Prostate gland (tissue), 2 donors: ENCODE measurements around the gene LCN1. TPM values are rescaled to one million over a fixed set of nuclear protein-coding genes. Genes with fewer than 3 reads are reported as not detected.
"Not testable (repeated sequence)": the region's sequence is repeated elsewhere in the genome, so short reads cannot be mapped to it uniquely, and the experiment has no call there.

Experiments
- DNase-seq: peaks from one replicate; pipeline ENCODE4 v3.0.0-alpha.2; 2019; ENCODE audit warnings: low spot score
- H3K27ac ChIP-seq, 2 donors: fragments of 200-600 bp; sonication (generic); 2 replicates each; pipeline ENCODE4 v1.5.1; 2017 to 2019
- H3K27me3 ChIP-seq: fragments of 200-600 bp; sonication (generic); replicated peaks from 2 replicates; pipeline ENCODE4 v1.5.1; 2019; ENCODE audit not compliant: insufficient read depth
- H3K36me3 ChIP-seq, 2 donors: fragments of 200-600 bp; sonication (generic); 1 replicate in 1 of 2; 2 replicates in 1 of 2; pipeline versions ENCODE4 v1.5.1 to v1.8.1; 2017 to 2019
- H3K4me1 ChIP-seq: fragments of 200-600 bp; sonication (generic); replicated peaks from 2 replicates; pipeline ENCODE4 v1.5.1; 2019
- H3K4me3 ChIP-seq, 2 donors: fragments of 200-600 bp; sonication (generic); 2 replicates each; pipeline ENCODE4 v1.5.1; 2017 to 2019
- H3K9me3 ChIP-seq: fragments of 200-600 bp; sonication (generic); 2 replicates; pipeline ENCODE4 v1.5.1; 2017
- CTCF ChIP-seq, 4 experiments: fragments of 200-600 bp in 2 of 4; fragments of 450-650 bp in 2 of 4; sonication (generic) in 2 of 4; IDR thresholded peaks; 1 replicate in 3 of 4; 2 replicates in 1 of 4; pipeline ENCODE4 v1.5.1; 2016 to 2019; ENCODE audit warnings: antibody characterized with exemption in 4 of 4, mild to moderate bottlenecking in 2 of 4, moderate library complexity in 2 of 4
- POLR2A ChIP-seq: fragments of 450-650 bp; IDR thresholded peaks from one replicate; pipeline ENCODE4 v1.6.1; 2016; ENCODE audit warnings: antibody characterized with exemption, mild to moderate bottlenecking
- POLR2AphosphoS5 ChIP-seq: sonication (generic); formaldehyde crosslinking; IDR thresholded peaks from one replicate; pipeline ENCODE4 v1.6.1; 2017; ENCODE audit warnings: antibody characterized with exemption
- WGBS: methylation state at CpG from one replicate; pipeline ENCODE4 v1.1.5; 2018; 5-methylcytosine and 5-hydroxymethylcytosine counted together
- intact Hi-C: fragments of 100-400 bp; cut with DNase I; formaldehyde crosslinking; loops from one replicate; pipeline ENCODE4 v1.14.2; 2022
- total RNA-seq, 2 donors: library from RNA; depleted of rRNA; stranded (reverse); fragments of >200 nt; gene quantifications; one replicate each; pipeline ENCODE4 v1.1.0, GENCODE V29; 2016

Gene LCN1
- total RNA-seq, 2 donors from 2014 or later, result not detected

DNA sequence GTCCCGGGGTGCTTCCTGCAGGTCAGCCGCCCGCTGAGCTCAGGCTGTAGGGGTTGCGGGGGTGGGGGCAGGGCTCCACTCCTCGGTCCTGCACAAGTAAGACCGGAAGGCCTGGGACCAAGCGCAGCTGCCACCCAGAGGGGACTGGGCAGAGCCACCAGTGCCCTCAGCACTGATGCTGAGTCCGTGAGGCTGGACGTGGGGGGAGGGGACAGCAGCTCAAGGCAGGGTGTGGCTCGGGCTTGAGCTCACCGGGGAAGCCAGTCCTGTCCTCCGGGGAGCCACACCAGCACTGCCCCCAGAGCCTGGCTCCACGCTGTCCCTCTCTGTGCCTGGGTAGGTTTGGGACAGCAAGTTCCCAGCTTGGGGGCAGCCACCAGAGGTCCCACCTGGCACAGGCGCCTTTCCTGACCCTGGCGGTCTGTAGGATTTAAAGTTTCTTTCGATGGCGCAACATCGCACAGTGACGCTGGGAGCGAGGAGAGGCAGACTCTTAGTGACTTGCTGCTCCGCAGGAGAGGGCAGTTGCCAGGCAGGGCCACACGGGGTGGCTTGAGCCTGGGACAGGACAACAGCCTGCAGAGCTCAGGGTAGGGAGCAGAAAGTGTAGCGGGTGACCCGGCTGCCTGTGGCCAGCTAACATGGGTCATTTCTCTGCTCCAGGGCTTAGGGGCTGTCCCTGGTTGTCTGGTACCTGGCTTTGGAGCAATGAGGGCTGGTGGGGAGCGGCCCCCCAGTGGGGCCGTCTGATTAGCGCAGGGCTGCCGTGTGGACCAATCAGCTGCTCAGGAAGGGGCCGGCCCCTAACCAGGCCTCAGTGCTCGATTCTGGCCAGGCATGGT is 5.7 kb downstream of the LCN1 start:
- intact Hi-C loops, result no loop called here
- no peaks in the 10 kb centered on the region for H3K36me3 ChIP-seq
- H3K4me3 ChIP-seq, result no peak overlapping the region
- DNase-seq, result no peak
- no peaks in the 10 kb centered on the region for H3K9me3 ChIP-seq
- no peak overlapping the region for H3K27ac ChIP-seq
- H3K4me1 ChIP-seq, result no peaks in the 10 kb centered on the region
- TF ChIP-seq CTCF (IDR thresholded peaks at IDR 0.05) (no peak), POLR2AphosphoS5 (no peak), POLR2A (no peak)
- WGBS, result 66% methylated on average over 28 of the region's 30 CpGs
- no peaks in the 10 kb centered on the region for H3K27me3 ChIP-seq

DNA sequence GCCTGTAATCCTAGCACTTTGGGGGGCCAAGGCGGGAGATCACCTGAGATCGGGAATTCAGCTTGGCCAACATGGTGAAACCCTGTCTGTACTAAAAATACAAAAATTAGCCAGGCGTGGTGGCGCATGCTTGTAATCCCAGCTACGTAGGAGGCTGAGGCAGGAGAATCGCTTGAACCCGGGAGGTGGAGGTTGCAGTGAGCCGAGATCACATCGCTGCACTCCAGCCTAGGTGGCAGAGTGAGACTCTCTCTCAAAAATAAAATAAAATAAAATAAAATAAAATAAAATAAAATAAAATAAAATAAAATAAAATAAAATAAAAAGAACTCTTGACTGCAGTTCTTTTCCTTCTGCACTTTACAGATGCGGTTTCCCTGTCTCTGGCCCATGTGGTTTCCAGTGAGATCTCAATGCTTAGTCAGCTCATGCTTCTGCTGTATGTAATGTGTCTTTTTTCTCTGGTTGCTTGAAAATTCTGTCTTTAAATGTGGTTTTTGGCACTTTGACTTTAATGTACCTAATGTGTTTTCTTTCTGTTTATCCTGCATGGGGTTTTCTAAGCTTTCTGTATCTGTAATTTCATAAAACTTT is 7.7 kb downstream of the LCN1 start:
- H3K27me3 ChIP-seq, H3K36me3 ChIP-seq, intact Hi-C loops, H3K4me1 ChIP-seq, H3K9me3 ChIP-seq, DNase-seq, H3K4me3 ChIP-seq, H3K27ac ChIP-seq: not testable (repeated sequence)
- 92% methylated on average over 10 of the region's 10 CpGs for WGBS

GRCh38 chr9:135530146-135530545 is 8.9 kb downstream of the LCN1 start:
- Histone ChIP-seq H3K4me3 (no peak overlapping the region), H3K36me3 (no peaks in the 10 kb centered on the region), H3K9me3 (no peaks in the 10 kb centered on the region), H3K27ac (no peak overlapping the region), H3K27me3 (no peaks in the 10 kb centered on the region), H3K4me1 (no peaks in the 10 kb centered on the region)
- DNase-seq, result no peak
- 83% methylated on average over 5 of the region's 5 CpGs for WGBS
- intact Hi-C loops, result no loop called here
- no peak for TF ChIP-seq CTCF (IDR thresholded peaks at IDR 0.05)
- TF ChIP-seq POLR2AphosphoS5, result no peak
- TF ChIP-seq POLR2A, result no peak

DNA sequence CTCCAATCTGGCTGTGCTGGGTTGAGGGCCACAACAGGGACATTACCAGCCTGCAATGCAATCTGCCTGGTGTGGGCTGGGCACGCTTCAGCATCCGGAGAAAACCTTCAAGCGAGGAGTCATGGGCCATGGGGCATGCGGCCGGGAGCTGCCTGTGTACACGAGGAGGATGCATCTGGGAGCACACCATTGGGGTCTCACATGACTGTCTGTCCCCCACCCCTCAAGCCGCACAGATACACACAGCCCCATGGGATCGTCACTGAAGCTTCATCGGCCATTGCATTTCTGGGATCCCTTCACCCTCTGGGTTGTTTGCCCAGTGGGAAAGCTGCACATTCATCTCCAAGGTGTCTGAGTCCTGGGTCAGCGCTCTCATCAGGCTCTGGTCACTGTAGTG is 9.9 kb downstream of the LCN1 start:
- H3K27ac ChIP-seq, result no peak overlapping the region
- TF ChIP-seq POLR2AphosphoS5, result no peak
- no peak for TF ChIP-seq CTCF (IDR thresholded peaks at IDR 0.05)
- no peak for TF ChIP-seq POLR2A
- intact Hi-C loops, result no loop called here
- no peak for DNase-seq
- WGBS, result 89% methylated on average over 10 of the region's 10 CpGs
- H3K4me1 ChIP-seq, result no peaks in the 10 kb centered on the region
- H3K27me3 ChIP-seq, result no peaks in the 10 kb centered on the region
- H3K9me3 ChIP-seq, result no peaks in the 10 kb centered on the region
- no peak overlapping the region for H3K4me3 ChIP-seq
- H3K36me3 ChIP-seq, result no peaks in the 10 kb centered on the region

- TF ChIP-seq CTCF (IDR thresholded peaks at IDR 0.05) (no peak), POLR2AphosphoS5 (no peak), POLR2A (no peak)
- no peaks in the 10 kb centered on the region for H3K9me3 ChIP-seq
- H3K4me1 ChIP-seq, result no peaks in the 10 kb centered on the region
- no peaks in the 10 kb centered on the region for H3K36me3 ChIP-seq
- no peak for DNase-seq
- 91% methylated on average over 3 of the region's 3 CpGs for WGBS
- intact Hi-C loops, result no loop called here
- no peaks in the 10 kb centered on the region for H3K27me3 ChIP-seq
- no peak overlapping the region for H3K27ac ChIP-seq
- H3K4me3 ChIP-seq, result no peak overlapping the region
Observed at GRCh38 chr9:135533113-135533512, 11.9 kb downstream of the LCN1 start.
